ENCODE measurements around the gene NBEA.

The NBEA gene

DNA sequence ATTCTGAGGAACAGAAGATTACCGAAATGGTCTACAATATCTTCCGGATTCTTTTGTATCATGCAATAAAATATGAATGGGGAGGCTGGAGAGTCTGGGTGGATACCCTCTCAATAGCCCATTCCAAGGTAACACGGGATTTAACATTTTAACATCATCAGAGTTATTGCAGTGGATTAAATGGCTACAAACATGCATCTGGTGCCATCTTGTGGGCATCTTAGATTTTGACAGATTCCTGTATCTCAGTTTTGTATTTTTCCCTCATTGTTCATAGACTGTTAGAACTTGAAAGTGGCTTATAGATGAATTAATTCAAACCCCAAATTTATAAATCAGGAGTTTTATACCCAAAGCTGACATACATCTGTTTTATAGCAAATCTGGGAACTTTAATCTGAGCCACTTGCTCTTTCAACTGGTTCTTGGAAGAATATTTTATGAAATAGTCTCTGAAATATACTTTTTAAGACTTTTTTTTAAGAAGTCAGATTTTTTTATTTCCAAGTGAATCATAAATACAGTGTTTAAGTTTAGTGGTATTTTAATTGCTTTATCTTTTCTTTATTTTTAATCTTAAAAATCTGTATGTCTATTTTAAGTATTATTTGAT, 215.2 kb downstream of the NBEA start:
- Mint-ChIP-seq H3K4me3 (no peak overlapping the region), H3K27ac (no peak overlapping the region), H3K36me3 (no peaks in the 10 kb centered on the region), H3K9me3 (no peaks in the 10 kb centered on the region), H3K4me1 (peaks cover 1% of the 10 kb centered on the region)
- DNase-seq (ENCODE audit: low spot score in 2 of 2): no peak
- no peak for ATAC-seq

DNA sequence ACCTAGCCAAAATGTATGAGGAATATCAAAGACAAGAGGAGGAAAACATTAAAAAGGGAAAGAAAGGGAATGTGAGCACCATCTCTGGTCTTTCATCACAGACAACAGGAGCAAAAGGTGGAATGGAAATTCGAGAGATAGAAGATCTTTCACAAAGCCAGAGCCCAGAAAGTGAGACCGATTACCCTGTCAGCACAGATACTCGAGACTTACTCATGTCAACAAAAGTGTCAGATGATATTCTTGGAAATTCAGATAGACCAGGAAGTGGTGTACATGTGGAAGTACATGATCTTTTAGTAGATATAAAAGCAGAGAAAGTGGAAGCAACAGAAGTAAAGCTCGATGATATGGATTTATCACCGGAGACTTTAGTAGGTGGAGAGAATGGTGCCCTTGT, 217.0 kb downstream of the NBEA start:
- no peak overlapping the region for H3K27ac Mint-ChIP-seq
- DNase-seq (ENCODE audit: low spot score in 2 of 2): no peak
- H3K4me1 Mint-ChIP-seq: peaks cover 6% of the 10 kb centered on the region
- peaks cover 2% of the 10 kb centered on the region for H3K9me3 Mint-ChIP-seq
- no peaks in the 10 kb centered on the region for H3K36me3 Mint-ChIP-seq
- ATAC-seq: no peak
- no peak overlapping the region for H3K4me3 Mint-ChIP-seq

DNA sequence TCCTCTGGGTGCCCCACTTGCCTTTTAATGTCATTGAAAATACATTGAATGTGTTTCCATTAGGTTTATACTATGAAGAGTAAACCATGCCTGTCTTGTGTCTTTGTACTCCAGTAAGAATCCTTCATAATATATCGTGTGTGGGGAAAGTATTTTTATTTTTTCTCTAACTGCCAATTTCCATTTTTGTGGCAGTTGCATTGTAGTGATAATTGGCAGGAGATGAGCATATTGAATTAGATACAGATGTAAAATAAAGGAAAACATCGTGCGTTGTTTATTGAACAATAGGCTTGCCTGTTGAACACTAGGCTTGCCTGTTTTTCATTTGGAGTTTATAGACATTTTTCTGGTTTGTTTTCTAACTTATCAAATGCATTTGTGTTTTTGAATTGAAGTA, 218.8 kb downstream of the NBEA start:
- DNase-seq (ENCODE audit: low spot score in 2 of 2) (no peak), ATAC-seq (no peak)
- H3K4me3 Mint-ChIP-seq: no peak overlapping the region
- peaks cover 6% of the 10 kb centered on the region for H3K4me1 Mint-ChIP-seq
- no peaks in the 10 kb centered on the region for H3K36me3 Mint-ChIP-seq
- peaks cover 2% of the 10 kb centered on the region for H3K9me3 Mint-ChIP-seq
- no peak overlapping the region for H3K27ac Mint-ChIP-seq

DNA sequence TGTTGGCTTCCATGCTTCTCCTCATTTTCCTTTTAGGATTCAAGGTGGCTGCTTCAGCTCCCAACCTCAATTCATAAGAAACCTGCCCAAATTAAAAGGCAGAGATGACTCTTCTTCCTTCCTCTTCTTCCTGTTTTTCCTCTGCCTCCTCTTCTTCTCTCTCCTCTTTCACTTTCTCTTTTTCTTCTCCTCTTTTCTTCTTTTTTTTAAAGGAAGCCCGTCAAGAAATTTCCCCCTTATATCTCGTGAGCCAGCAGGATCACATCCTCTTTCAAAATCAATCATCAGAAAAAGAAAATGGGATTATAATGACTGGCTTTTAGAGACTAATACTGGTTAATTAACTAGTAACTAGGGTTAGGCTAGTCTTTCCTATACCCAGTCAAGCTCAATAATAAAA, 220.3 kb downstream of the NBEA start:
- H3K4me3 Mint-ChIP-seq: no peak overlapping the region
- ATAC-seq: no peak

DNA sequence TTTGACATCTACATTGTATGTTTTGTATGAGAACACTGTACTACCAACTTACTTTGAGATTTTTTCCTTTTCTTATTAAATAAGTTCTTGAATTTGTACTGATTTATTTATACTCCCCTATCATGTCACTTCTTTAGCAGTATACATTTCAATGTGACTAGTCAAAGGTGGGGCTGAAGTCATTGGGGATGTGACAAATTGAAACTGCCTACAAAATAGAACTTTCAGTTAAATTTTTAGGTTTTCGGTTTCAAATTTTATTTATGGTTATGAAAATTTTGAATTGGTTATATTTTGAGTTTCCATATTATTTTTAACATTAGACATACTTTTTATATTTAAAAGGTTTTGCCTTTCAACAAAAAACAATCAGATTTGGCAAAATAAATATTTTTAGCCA, 221.6 kb downstream of the NBEA start:
- DNase-seq (ENCODE audit: low spot score in 2 of 2) (no peak), ATAC-seq (no peak)
- Mint-ChIP-seq H3K4me3 (no peak overlapping the region), H3K9me3 (peaks cover 5% of the 10 kb centered on the region), H3K36me3 (no peaks in the 10 kb centered on the region), H3K4me1 (peaks cover 6% of the 10 kb centered on the region), H3K27ac (no peak overlapping the region)

More for the DNA sequence above, 220.3 kb downstream of the NBEA start:
- Mint-ChIP-seq H3K9me3 (peaks cover 5% of the 10 kb centered on the region), H3K27ac (no peak overlapping the region), H3K36me3 (no peaks in the 10 kb centered on the region), H3K4me1 (peaks cover 6% of the 10 kb centered on the region)
- no peak for DNase-seq (ENCODE audit: low spot score in 2 of 2)

DNA sequence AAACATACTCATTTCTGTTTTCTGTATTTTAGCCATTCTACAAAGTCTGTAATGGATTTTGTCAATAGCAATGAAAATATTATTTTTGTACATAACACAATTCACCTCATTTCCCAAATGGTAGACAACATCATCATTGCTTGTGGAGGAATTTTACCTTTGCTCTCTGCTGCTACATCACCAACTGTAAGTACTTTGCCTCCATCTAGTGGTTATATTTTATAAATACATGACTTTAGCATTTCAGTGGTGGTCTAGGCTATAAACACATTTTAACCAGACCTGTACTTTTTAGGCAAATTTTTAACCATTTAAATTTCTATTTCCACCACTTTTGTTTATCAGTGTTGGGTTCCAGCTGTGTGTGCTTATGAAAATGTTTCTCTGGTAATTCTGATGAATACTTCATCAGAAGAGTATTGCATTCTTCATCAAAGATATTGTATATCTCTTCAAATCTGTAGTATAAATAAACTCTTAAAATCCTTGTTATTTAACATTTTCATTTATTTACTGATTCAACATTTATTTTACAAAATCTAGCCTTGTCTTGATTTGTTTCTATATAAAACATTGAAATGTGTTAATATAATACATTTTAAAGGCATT, 222.4 kb downstream of the NBEA start:
- Mint-ChIP-seq H3K4me3 (no peak overlapping the region), H3K27ac (no peak overlapping the region), H3K36me3 (no peaks in the 10 kb centered on the region), H3K4me1 (peaks cover 6% of the 10 kb centered on the region), H3K9me3 (peaks cover 5% of the 10 kb centered on the region)
- DNase-seq (ENCODE audit: low spot score in 2 of 2) (no peak), ATAC-seq (no peak)

DNA sequence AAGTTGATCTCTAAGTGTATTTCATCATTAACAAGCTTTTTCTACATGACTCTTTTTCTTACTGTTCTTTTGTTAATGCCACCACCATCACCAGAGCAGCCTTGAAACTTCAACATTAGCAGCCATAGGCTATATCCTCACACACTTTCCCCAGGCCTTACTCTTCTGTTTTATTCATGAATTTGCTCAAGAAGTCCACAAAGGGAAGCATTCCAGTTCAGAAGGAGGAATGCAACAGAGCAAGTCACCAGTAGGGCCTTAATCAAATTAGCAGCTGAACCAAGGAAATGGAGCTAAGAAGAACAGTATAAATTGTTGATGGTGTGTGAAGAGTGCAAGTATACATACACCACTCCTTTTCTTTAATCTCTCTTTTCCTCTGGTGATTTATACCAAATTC, 223.1 kb downstream of the NBEA start:
- peaks cover 6% of the 10 kb centered on the region for H3K4me1 Mint-ChIP-seq
- DNase-seq (ENCODE audit: low spot score in 2 of 2) (no peak), ATAC-seq (no peak)
- H3K4me3 Mint-ChIP-seq: no peak overlapping the region
- peaks cover 5% of the 10 kb centered on the region for H3K9me3 Mint-ChIP-seq
- H3K27ac Mint-ChIP-seq: no peak overlapping the region
- H3K36me3 Mint-ChIP-seq: no peaks in the 10 kb centered on the region

DNA sequence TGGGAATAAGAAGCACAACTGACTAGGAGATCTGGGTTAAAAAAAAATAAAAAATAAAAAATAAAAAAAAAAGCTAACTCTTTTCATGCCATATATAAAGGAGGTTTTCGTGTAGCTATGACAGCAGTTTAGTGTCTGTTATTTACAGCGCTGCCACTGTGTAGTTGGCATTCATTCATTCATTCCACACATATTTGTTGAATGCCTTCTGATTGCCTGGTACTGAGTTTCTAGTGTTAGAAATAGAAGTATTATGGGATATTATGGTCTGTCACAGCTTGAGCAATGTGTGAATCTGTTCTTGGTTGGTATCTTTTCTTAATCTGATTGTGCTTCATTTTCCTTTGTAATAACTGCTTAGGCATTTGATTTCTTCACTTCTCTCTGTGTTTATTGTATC, 237.4 kb downstream of the NBEA start:
- no peaks in the 10 kb centered on the region for H3K36me3 Mint-ChIP-seq
- no peak overlapping the region for H3K27ac Mint-ChIP-seq
- no peak overlapping the region for H3K4me3 Mint-ChIP-seq
- no peaks in the 10 kb centered on the region for H3K4me1 Mint-ChIP-seq
- ATAC-seq: no peak
- no peak for DNase-seq (ENCODE audit: low spot score in 2 of 2)
- H3K9me3 Mint-ChIP-seq: peaks cover 3% of the 10 kb centered on the region

DNA sequence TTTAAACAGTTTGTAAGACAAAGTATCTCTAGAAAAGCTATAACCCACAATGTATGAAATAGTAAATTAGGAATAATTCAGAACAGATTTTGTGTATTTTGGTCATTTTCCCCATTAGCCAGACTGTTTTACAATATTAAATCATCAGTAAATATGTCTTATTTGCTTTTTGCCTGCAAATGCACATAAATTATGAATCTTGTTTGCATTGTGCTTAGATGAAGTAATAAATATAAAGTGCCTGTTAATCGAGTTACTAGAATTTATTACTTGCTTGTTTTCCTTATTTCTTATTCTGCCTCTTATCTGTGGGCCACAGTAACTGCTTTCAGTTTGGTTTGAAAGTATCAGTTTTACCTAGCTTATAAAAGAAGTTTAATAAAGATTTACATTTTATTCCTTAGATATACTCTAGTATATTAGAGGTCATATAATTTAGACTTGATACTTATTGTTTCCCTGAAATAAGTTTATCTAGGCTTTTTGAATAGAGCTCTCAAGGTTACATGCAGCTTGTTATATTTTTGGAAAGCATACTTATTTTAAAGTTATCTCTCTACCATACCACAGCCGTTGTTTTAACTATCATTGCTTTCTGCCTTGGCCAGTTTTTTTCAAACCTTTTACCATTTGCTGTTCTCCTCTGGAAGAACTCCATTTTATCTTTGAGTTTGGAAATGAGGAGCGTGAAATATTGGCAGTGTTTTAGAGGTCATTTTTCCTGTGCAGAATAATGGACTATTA, 238.0 kb downstream of the NBEA start:
- Mint-ChIP-seq H3K4me1 (no peaks in the 10 kb centered on the region), H3K4me3 (no peak overlapping the region), H3K9me3 (peaks cover 4% of the 10 kb centered on the region), H3K36me3 (no peaks in the 10 kb centered on the region), H3K27ac (no peak overlapping the region)
- ATAC-seq (no peak), DNase-seq (ENCODE audit: low spot score in 2 of 2) (no peak)

DNA sequence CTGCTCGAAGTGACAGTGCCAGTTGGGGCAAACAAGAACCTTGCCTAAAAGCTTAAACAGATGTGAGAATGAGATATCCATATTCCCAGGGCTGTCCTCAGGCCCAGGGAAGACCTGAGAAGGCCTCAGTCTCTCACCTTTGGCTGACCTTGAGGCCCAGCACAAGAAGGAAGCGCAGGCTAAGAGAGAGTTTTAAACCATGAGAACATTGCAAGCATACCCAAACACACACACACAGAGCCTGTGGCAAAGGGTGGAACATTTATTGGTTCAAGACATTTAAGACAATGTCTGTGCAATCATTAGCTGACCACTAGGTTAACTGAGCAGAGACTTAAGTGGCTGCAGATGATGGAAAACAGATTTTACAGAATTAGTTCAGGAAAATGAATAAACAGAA, 248.2 kb downstream of the NBEA start:
- no peak for DNase-seq (ENCODE audit: low spot score in 2 of 2)
- H3K36me3 Mint-ChIP-seq: no peaks in the 10 kb centered on the region
- ATAC-seq: no peak
- peaks cover 20% of the 10 kb centered on the region for H3K9me3 Mint-ChIP-seq
- H3K4me3 Mint-ChIP-seq: no peak overlapping the region
- no peak overlapping the region for H3K27ac Mint-ChIP-seq
- H3K4me1 Mint-ChIP-seq: no peaks in the 10 kb centered on the region

DNA sequence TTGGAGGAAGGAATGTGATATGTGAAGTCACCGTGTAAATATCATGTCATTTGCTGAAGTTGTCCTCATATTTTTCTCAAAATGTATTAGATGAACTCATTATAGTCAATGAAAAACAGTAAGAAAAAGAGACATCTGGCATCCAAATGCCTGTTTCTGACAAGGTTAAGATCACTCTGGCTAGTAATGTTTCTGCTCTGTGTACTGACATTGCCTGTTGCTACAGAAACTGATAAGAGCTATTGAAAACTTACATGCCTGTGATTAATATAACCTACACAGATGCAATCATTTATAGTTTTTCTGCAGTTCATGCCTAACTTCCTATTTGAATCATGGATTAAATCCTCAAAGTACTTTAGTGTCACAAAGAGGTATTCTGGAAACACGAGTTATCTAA, 249.8 kb downstream of the NBEA start:
- ATAC-seq (no peak), DNase-seq (ENCODE audit: low spot score in 2 of 2) (no peak)
- Mint-ChIP-seq H3K4me3 (no peak overlapping the region), H3K27ac (no peak overlapping the region), H3K4me1 (no peaks in the 10 kb centered on the region), H3K36me3 (no peaks in the 10 kb centered on the region), H3K9me3 (peaks cover 20% of the 10 kb centered on the region)

DNA sequence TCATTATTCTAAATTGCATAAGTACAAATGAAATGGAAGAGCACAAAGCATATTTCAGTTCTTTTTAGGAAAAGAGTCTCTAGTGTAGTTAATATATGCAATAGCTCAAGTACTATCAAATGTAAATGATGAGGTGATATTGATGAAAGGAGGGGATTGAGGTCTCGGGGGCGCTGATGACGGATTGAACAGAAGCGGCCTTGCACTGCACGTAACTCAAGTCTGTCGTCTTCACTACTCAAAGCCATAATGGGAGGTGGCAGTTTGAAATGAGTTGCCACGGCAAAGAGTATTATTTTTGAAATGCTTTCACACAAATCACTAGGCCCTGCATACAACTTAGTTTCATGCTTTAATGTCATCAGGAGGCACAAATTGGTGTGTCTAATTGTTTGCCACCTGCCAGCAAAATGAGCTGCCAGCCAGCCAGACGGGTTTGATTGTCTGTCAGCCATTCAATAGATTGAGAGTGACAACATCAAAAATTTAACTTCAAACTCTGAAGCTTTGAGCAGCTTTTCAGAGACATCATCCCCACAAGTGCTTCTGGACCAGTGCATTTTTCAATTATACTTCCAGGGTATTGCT, 256.6 kb downstream of the NBEA start:
- H3K4me1 Mint-ChIP-seq: no peaks in the 10 kb centered on the region
- H3K4me3 Mint-ChIP-seq: no peak overlapping the region
- H3K9me3 Mint-ChIP-seq: peaks cover 7% of the 10 kb centered on the region
- ATAC-seq (no peak), DNase-seq (ENCODE audit: low spot score in 2 of 2) (no peak)
- H3K27ac Mint-ChIP-seq: no peak overlapping the region
- no peaks in the 10 kb centered on the region for H3K36me3 Mint-ChIP-seq

DNA sequence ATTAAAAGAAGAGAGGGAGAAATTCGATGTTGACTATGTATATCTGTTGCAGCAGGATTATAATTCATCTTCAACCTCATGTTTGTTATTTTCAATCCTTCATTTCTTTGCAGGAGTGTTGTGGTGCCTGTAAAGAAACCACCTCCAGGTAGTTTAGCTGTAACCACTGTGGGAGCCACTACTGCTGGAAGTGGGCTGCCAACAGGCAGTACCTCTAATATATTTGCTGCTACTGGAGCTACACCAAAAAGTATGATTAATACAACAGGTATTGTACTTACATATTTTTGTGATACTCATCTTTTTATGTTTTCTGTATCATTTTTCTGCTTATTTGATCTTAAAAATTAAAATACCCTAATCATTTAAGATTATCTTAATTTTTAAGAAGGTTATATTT, 266.5 kb downstream of the NBEA start:
- H3K27ac Mint-ChIP-seq: no peak overlapping the region
- no peak for ATAC-seq
- DNase-seq (ENCODE audit: low spot score in 2 of 2): no peak
- H3K9me3 Mint-ChIP-seq: peaks cover 6% of the 10 kb centered on the region
- no peaks in the 10 kb centered on the region for H3K4me1 Mint-ChIP-seq
- no peaks in the 10 kb centered on the region for H3K36me3 Mint-ChIP-seq
- no peak overlapping the region for H3K4me3 Mint-ChIP-seq

DNA sequence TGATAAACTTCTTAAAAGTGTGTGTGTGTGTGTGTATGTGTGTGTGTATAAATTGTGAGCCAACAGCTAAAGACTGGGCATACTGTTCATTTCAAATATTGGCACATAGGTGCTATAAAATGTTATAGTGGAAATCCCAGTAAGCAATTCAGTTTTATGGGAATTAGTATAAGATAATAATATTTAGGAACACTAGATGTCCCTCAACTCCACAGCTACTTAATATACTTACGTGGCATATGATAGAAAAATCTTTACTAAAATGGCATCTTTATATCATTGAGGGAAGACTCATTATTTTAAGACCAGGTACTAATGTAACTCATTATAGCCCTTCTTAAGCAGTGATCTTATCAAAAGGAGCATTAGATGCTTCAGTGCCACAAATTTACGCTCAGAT, 268.2 kb downstream of the NBEA start:
- H3K9me3 Mint-ChIP-seq: peaks cover 9% of the 10 kb centered on the region
- ATAC-seq (no peak), DNase-seq (ENCODE audit: low spot score in 2 of 2) (no peak)
- no peak overlapping the region for H3K4me3 Mint-ChIP-seq
- no peak overlapping the region for H3K27ac Mint-ChIP-seq
- H3K36me3 Mint-ChIP-seq: no peaks in the 10 kb centered on the region
- no peaks in the 10 kb centered on the region for H3K4me1 Mint-ChIP-seq

DNA sequence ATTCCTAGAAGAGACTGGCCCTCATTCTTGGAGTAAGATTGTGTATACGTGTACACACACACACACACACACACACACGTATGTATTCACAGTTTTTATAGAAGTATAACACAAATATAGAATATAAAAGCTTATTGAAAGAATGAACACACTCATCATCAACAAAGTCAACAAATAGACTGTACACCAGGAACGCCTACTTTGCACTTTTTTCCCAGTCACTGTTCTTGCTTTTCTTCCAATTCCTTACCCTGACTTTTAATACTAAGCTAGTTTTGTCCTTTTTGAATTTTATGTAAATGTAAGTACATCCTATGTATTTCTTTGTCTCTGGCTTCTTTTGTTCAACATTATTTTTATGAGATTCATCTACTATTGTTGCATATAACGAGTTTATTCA, 269.9 kb downstream of the NBEA start:
- Mint-ChIP-seq H3K9me3 (peaks cover 10% of the 10 kb centered on the region), H3K27ac (no peak overlapping the region), H3K4me1 (no peaks in the 10 kb centered on the region), H3K4me3 (no peak overlapping the region), H3K36me3 (no peaks in the 10 kb centered on the region)
- DNase-seq (ENCODE audit: low spot score in 2 of 2) (no peak), ATAC-seq (no peak)

DNA sequence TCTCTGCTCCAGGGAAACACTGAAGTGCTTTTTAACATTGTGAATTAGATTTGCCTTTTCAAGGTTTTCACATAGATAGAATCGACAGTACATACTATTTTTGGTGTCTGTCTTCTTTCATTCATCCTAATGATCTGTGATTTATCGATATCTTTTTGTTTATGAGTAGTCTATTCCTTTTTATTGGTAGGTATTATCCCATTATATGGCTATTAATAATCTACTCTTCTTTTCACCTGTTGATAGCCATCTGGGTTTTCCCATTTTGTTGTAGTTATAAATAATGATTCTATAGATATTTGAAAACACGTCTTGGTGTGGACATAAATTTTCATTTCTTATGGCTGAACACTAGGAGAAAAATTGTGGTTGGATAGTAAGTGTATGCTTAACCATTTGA, 271.8 kb downstream of the NBEA start:
- no peaks in the 10 kb centered on the region for H3K36me3 Mint-ChIP-seq
- no peak for ATAC-seq
- H3K27ac Mint-ChIP-seq: no peak overlapping the region
- peaks cover 11% of the 10 kb centered on the region for H3K9me3 Mint-ChIP-seq
- no peak for DNase-seq (ENCODE audit: low spot score in 2 of 2)
- no peak overlapping the region for H3K4me3 Mint-ChIP-seq
- no peaks in the 10 kb centered on the region for H3K4me1 Mint-ChIP-seq
